Karpas-422 (cell line): ENCODE data around the gene PSKH1. TPM values are rescaled to one million over a fixed set of nuclear protein-coding genes. Genes with fewer than 3 reads are reported as not detected.
"Not testable (repeated sequence)": the region's sequence is repeated elsewhere in the genome, so short reads cannot be mapped to it uniquely, and the experiment has no call there.

ENCODE experiments used
- DNase-seq: peaks from one replicate; pipeline ENCODE4 v3.0.0-alpha.2; 2015
- H2AFZ ChIP-seq: fragments of 200-600 bp; sonication (generic); 2 replicates; pipeline ENCODE4 v1.6.1; 2014; ENCODE audit warnings: antibody characterized with exemption, low read length, mixed read lengths
- H3K27ac ChIP-seq: fragments of 200-600 bp; sonication (generic); 2 replicates; pipeline ENCODE4 v1.5.1; 2014; ENCODE audit warnings: mild to moderate bottlenecking, low read length, moderate library complexity
- H3K27me3 ChIP-seq: fragments of 200-600 bp; sonication (generic); 2 replicates; pipeline ENCODE4 v1.6.1; 2014; ENCODE audit warnings: low read length, mixed read lengths
- H3K36me3 ChIP-seq: fragments of 200-600 bp; sonication (generic); 2 replicates; pipeline ENCODE4 v1.6.1; 2014; ENCODE audit warnings: low read length, mixed read lengths; ENCODE audit not compliant: insufficient read depth
- H3K4me1 ChIP-seq: fragments of 200-600 bp; sonication (generic); 2 replicates; pipeline ENCODE4 v1.6.1; 2014; ENCODE audit warnings: mild to moderate bottlenecking, low read length, mixed read lengths
- H3K4me2 ChIP-seq: fragments of 200-600 bp; sonication (generic); 2 replicates; pipeline ENCODE4 v1.6.1; 2014; ENCODE audit warnings: low read length, low read depth, mild to moderate bottlenecking; ENCODE audit not compliant: poor library complexity, severe bottlenecking
- H3K4me3 ChIP-seq: fragments of 200-600 bp; sonication (generic); 2 replicates; pipeline ENCODE4 v1.5.1; 2014; ENCODE audit warnings: mild to moderate bottlenecking, antibody characterized with exemption, low read length, mixed read lengths
- H3K79me2 ChIP-seq: fragments of 200-600 bp; sonication (generic); 2 replicates; pipeline ENCODE4 v1.6.1; 2014; ENCODE audit warnings: mild to moderate bottlenecking, low read length, mixed read lengths
- H3K9ac ChIP-seq: fragments of 200-600 bp; sonication (generic); 2 replicates; pipeline ENCODE4 v1.6.0; 2014; ENCODE audit warnings: low read length
- H3K9me2 ChIP-seq: fragments of 200-600 bp; sonication (generic), shearing (Covaris generic); replicated peaks from 2 replicates; pipeline ENCODE4 v1.6.0; 2014; ENCODE audit warnings: mild to moderate bottlenecking, low read length, moderate library complexity; ENCODE audit not compliant: insufficient read depth
- H3K9me3 ChIP-seq: fragments of 300-700, 200-600 bp; sonication (generic); 2 replicates; pipeline ENCODE4 v1.6.1; 2014; ENCODE audit warnings: low read length, mixed read lengths
- H4K20me1 ChIP-seq: fragments of 200-600 bp; sonication (generic); 2 replicates; pipeline ENCODE4 v1.6.1; 2014; ENCODE audit warnings: mild to moderate bottlenecking, antibody characterized with exemption, low read length, low read depth; ENCODE audit not compliant: insufficient read depth
- total RNA-seq: library from RNA; depleted of rRNA; stranded (reverse); fragments of >200 nt; shearing (Covaris generic); gene quantifications from 2 replicates; pipeline ENCODE4 v1.2.3, GENCODE V29; 2014; ENCODE audit warnings: low replicate concordance

PSKH1 gene
- total RNA-seq, 1 experiment from 2014 or later = 7.2 TPM

- H2AFZ ChIP-seq = no peak overlapping the region
- no peaks in the 10 kb centered on the region for H3K27me3 ChIP-seq
- H3K9me2 ChIP-seq = no peaks in the 10 kb centered on the region
- no peak overlapping the region for H3K27ac ChIP-seq
- no peak overlapping the region for H3K4me3 ChIP-seq
- peaks cover 8% of the 10 kb centered on the region for H3K4me1 ChIP-seq
- no peak for DNase-seq
- H4K20me1 ChIP-seq = no peaks in the 10 kb centered on the region
- no peaks in the 10 kb centered on the region for H3K9me3 ChIP-seq
- H3K79me2 ChIP-seq = peaks cover 4% of the 10 kb centered on the region; the same call in 1 of the 2 replicates
- H3K4me2 ChIP-seq = no peak overlapping the region
- H3K36me3 ChIP-seq = no peaks in the 10 kb centered on the region
- H3K9ac ChIP-seq = no peak overlapping the region
Measured at GRCh38 chr16:67907397-67908180, 14.5 kb downstream of the PSKH1 start.

- Histone ChIP-seq H3K36me3 (no peaks in the 10 kb centered on the region), H3K9me3 (no peaks in the 10 kb centered on the region), H3K4me1 (peaks cover 8% of the 10 kb centered on the region), H3K9me2 (no peaks in the 10 kb centered on the region), H3K4me2 (no peak overlapping the region), H3K79me2 (peaks cover 4% of the 10 kb centered on the region; the same call in 1 of the 2 replicates), H3K27ac (no peak overlapping the region), H2AFZ (no peak overlapping the region), H3K27me3 (no peaks in the 10 kb centered on the region), H3K4me3 (no peak overlapping the region), H4K20me1 (no peaks in the 10 kb centered on the region), H3K9ac (no peak overlapping the region)
- DNase-seq = no peak
Measured at GRCh38 chr16:67909056-67909742, 16.1 kb downstream of the PSKH1 start.

- Histone ChIP-seq H3K4me2 (no peak overlapping the region), H3K9ac (no peak overlapping the region), H3K4me1 (peaks cover 8% of the 10 kb centered on the region), H3K27ac (no peak overlapping the region), H3K4me3 (no peak overlapping the region), H3K9me2 (no peaks in the 10 kb centered on the region), H3K79me2 (peaks cover 4% of the 10 kb centered on the region; the same call in 1 of the 2 replicates), H3K27me3 (no peaks in the 10 kb centered on the region), H2AFZ (no peak overlapping the region), H3K9me3 (no peaks in the 10 kb centered on the region), H4K20me1 (no peaks in the 10 kb centered on the region), H3K36me3 (no peaks in the 10 kb centered on the region)
- no peak for DNase-seq
Measured at GRCh38 chr16:67910158-67910557, 17.1 kb downstream of the PSKH1 start.

- H3K4me2 ChIP-seq = no peak overlapping the region
- no peak overlapping the region for H3K9ac ChIP-seq
- H4K20me1 ChIP-seq = no peaks in the 10 kb centered on the region
- no peak for DNase-seq
- H3K36me3 ChIP-seq = no peaks in the 10 kb centered on the region
- peaks cover 3% of the 10 kb centered on the region for H3K4me1 ChIP-seq
- H3K4me3 ChIP-seq = no peak overlapping the region
- no peak overlapping the region for H2AFZ ChIP-seq
- H3K27ac ChIP-seq = no peak overlapping the region
- no peaks in the 10 kb centered on the region for H3K27me3 ChIP-seq
- no peaks in the 10 kb centered on the region for H3K9me3 ChIP-seq
- H3K9me2 ChIP-seq = no peaks in the 10 kb centered on the region
- H3K79me2 ChIP-seq = peaks cover 14% of the 10 kb centered on the region; the same call in 1 of the 2 replicates
Measured at GRCh38 chr16:67914758-67915495, 21.9 kb downstream of the PSKH1 start.

GRCh38 chr16:67915496-67915769 lies 22.4 kb downstream of the PSKH1 start:
- not testable (repeated sequence) for H3K9me3 ChIP-seq, H3K27me3 ChIP-seq, H3K4me2 ChIP-seq, H2AFZ ChIP-seq, H3K36me3 ChIP-seq, H3K4me1 ChIP-seq, DNase-seq, H3K4me3 ChIP-seq, H3K27ac ChIP-seq, H3K9ac ChIP-seq, H3K9me2 ChIP-seq, H4K20me1 ChIP-seq
- H3K79me2 ChIP-seq = peaks cover 16% of the 10 kb centered on the region; the same call in 1 of the 2 replicates

- H4K20me1 ChIP-seq = no peaks in the 10 kb centered on the region
- no peaks in the 10 kb centered on the region for H3K9me3 ChIP-seq
- no peak overlapping the region for H2AFZ ChIP-seq
- no peak for DNase-seq
- no peaks in the 10 kb centered on the region for H3K27me3 ChIP-seq
- H3K4me2 ChIP-seq = no peak overlapping the region
- no peaks in the 10 kb centered on the region for H3K4me1 ChIP-seq
- H3K4me3 ChIP-seq = no peak overlapping the region
- no peak overlapping the region for H3K9ac ChIP-seq
- H3K27ac ChIP-seq = no peak overlapping the region
- peaks cover 19% of the 10 kb centered on the region; the same call in 1 of the 2 replicates for H3K79me2 ChIP-seq
- no peaks in the 10 kb centered on the region for H3K36me3 ChIP-seq
- H3K9me2 ChIP-seq = no peaks in the 10 kb centered on the region
Measured at GRCh38 chr16:67915831-67916723, 23.0 kb downstream of the PSKH1 start.

- H4K20me1 ChIP-seq = no peaks in the 10 kb centered on the region
Measured at GRCh38 chr16:67917140-67917851, 24.2 kb downstream of the PSKH1 start.

More at GRCh38 chr16:67917140-67917851, 24.2 kb downstream of the PSKH1 start:
- Histone ChIP-seq H3K4me1 (no peaks in the 10 kb centered on the region), H3K4me3 (no peak overlapping the region), H3K9me3 (no peaks in the 10 kb centered on the region), H3K9me2 (no peaks in the 10 kb centered on the region), H3K27ac (no peak overlapping the region), H3K36me3 (no peaks in the 10 kb centered on the region), H3K27me3 (no peaks in the 10 kb centered on the region), H3K9ac (no peak overlapping the region), H3K4me2 (no peak overlapping the region), H2AFZ (no peak overlapping the region), H3K79me2 (peaks cover 15% of the 10 kb centered on the region; the same call in 1 of the 2 replicates)
- no peak for DNase-seq
